ENCODE data around the gene VPS37C. TPM values are rescaled to one million over a fixed set of nuclear protein-coding genes. Genes with fewer than 3 reads are reported as not detected.

Gene VPS37C
- total RNA-seq, 1 experiment from 2014 or later = 32.7 TPM

GRCh38 chr11:61198361-61198760, 37.1 kb upstream of the VPS37C start:
- H3K36me3 ChIP-seq (ENCODE audit: insufficient read depth, low read length, poor library complexity, severe bottlenecking) = no peaks in the 10 kb centered on the region
- BruUV-seq (replicated peaks) = no TSS peak
- intact Hi-C loops (cut with micrococcal nuclease; ENCODE audit: unreplicated experiment) = no loop called here
- H3K27me3 ChIP-seq (replicated peaks; ENCODE audit: insufficient read depth, low read depth, low read length, poor library complexity) = peaks cover 24% of the 10 kb centered on the region
- H3K27ac ChIP-seq (ENCODE audit: low read depth, low read length, poor library complexity, severe bottlenecking) = no peak overlapping the region
- DNase-seq (ENCODE audit: low spot score) = no peak
- ChIA-PET CTCF (no interaction called here), POLR2A (ENCODE audit: low non-redundant PET) (no interaction called here)
- no peak overlapping the region for H3K4me3 ChIP-seq (ENCODE audit: low read depth, low read length, poor library complexity, severe bottlenecking)
- TF ChIP-seq CTCF (conservative IDR thresholded peaks at IDR 0.05; ENCODE audit: low read depth, low read length) (no peak), EZH2 (IDR thresholded peaks at IDR 0.05; ENCODE audit: borderline replicate concordance, low read depth, low read length, poor library complexity, severe bottlenecking) (no peak)
- H3K9me3 ChIP-seq (ENCODE audit: low read depth, low read length, poor library complexity, severe bottlenecking) = no peaks in the 10 kb centered on the region
- H3K4me1 ChIP-seq (ENCODE audit: insufficient read depth, low read length, poor library complexity, severe bottlenecking) = no peaks in the 10 kb centered on the region

GRCh38 chr11:61195719-61196118, 34.5 kb upstream of the VPS37C start:
- no TSS peak for BruUV-seq (replicated peaks)
- Histone ChIP-seq H3K9me3 (ENCODE audit: low read depth, low read length, poor library complexity, severe bottlenecking) (no peaks in the 10 kb centered on the region), H3K27me3 (replicated peaks; ENCODE audit: insufficient read depth, low read depth, low read length, poor library complexity) (peaks cover 13% of the 10 kb centered on the region), H3K4me3 (ENCODE audit: low read depth, low read length, poor library complexity, severe bottlenecking) (no peak overlapping the region), H3K36me3 (ENCODE audit: insufficient read depth, low read length, poor library complexity, severe bottlenecking) (no peaks in the 10 kb centered on the region), H3K4me1 (ENCODE audit: insufficient read depth, low read length, poor library complexity, severe bottlenecking) (no peaks in the 10 kb centered on the region), H3K27ac (ENCODE audit: low read depth, low read length, poor library complexity, severe bottlenecking) (no peak overlapping the region)
- TF ChIP-seq EZH2 (IDR thresholded peaks at IDR 0.05; ENCODE audit: borderline replicate concordance, low read depth, low read length, poor library complexity, severe bottlenecking) (no peak), CTCF (conservative IDR thresholded peaks at IDR 0.05; ENCODE audit: low read depth, low read length) (no peak)
- intact Hi-C loops (cut with micrococcal nuclease; ENCODE audit: unreplicated experiment) = no loop called here
- ChIA-PET CTCF (no interaction called here), POLR2A (ENCODE audit: low non-redundant PET) (no interaction called here)
- DNase-seq (ENCODE audit: low spot score) = no peak

- peaks cover 13% of the 10 kb centered on the region for H3K27me3 ChIP-seq (replicated peaks; ENCODE audit: insufficient read depth, low read depth, low read length, poor library complexity)
- CTCF ChIA-PET = no interaction called here
- POLR2A ChIA-PET (ENCODE audit: low non-redundant PET) = no interaction called here
- H3K4me3 ChIP-seq (ENCODE audit: low read depth, low read length, poor library complexity, severe bottlenecking) = no peak overlapping the region
- H3K36me3 ChIP-seq (ENCODE audit: insufficient read depth, low read length, poor library complexity, severe bottlenecking) = no peaks in the 10 kb centered on the region
- no TSS peak for BruUV-seq (replicated peaks)
- no peak overlapping the region for H3K27ac ChIP-seq (ENCODE audit: low read depth, low read length, poor library complexity, severe bottlenecking)
- TF ChIP-seq EZH2 (IDR thresholded peaks at IDR 0.05; ENCODE audit: borderline replicate concordance, low read depth, low read length, poor library complexity, severe bottlenecking) = no peak
- no peak for TF ChIP-seq CTCF (conservative IDR thresholded peaks at IDR 0.05; ENCODE audit: low read depth, low read length)
- no peak for DNase-seq (ENCODE audit: low spot score)
- H3K4me1 ChIP-seq (ENCODE audit: insufficient read depth, low read length, poor library complexity, severe bottlenecking) = no peaks in the 10 kb centered on the region
- intact Hi-C loops (cut with micrococcal nuclease; ENCODE audit: unreplicated experiment) = no loop called here
- no peaks in the 10 kb centered on the region for H3K9me3 ChIP-seq (ENCODE audit: low read depth, low read length, poor library complexity, severe bottlenecking)
Observed at GRCh38 chr11:61194981-61195695, 33.9 kb upstream of the VPS37C start.

Data from A673 (cell line).